HepG2 (cell line): ENCODE data around the gene ACSS3. TPM values are rescaled to one million over a fixed set of nuclear protein-coding genes. Genes with fewer than 3 reads are reported as not detected.

ENCODE experiments used
- ATAC-seq: fragments of 200-7000 bp; cut with Tn5 transposase; 3 replicates; pipeline ENCODE4 v1.9.1; 2020; ENCODE audit warnings: mild to moderate bottlenecking, moderate library complexity
- BruUV-seq: library from RNA; stranded (reverse); fragments of 400-500 nt; replicated peaks from 2 replicates; lab custom pipeline; 2021; lab: Mats Ljungman, UMichigan
- CTCF ChIA-PET: fragments of 300-600 bp; formaldehyde crosslinking; extraction: SDS; loops from one replicate; lab custom pipeline; 2021; ENCODE audit warnings: low total read pairs, inconsistent platforms, low intra/inter-chr PET ratio; lab: Yijun Ruan, JAX
- POLR2A ChIA-PET: fragments of 350-600 bp; sonication (Branson Sonifier 250); formaldehyde crosslinking; loops from one replicate; lab custom pipeline; 2020; ENCODE audit warnings: antibody characterized with exemption, inconsistent platforms; lab: Yijun Ruan, JAX
- DNase-seq: peaks from one replicate; pipeline ENCODE4 v3.0.0-alpha.2; 2015; ENCODE audit warnings: low spot score
- FAIRE-seq: peaks from 3 replicates; lab custom pipeline; 2011; peaks lifted over from hg19 to GRCh38; lab: Jason Lieb, UNC
- H2AFZ ChIP-seq: one replicate; pipeline ENCODE4 v1.6.1; 2011; ENCODE audit warnings: low read length, inconsistent platforms
- H3K27ac ChIP-seq: fragments of 300-600 bp; 3 replicates; pipeline ENCODE4 v1.8.0; 2011; ENCODE audit warnings: mixed run types, mild to moderate bottlenecking, mixed read lengths, low read length, inconsistent platforms; ENCODE audit not compliant: insufficient read depth; ENCODE audit errors: extremely low read length
- H3K27me3 ChIP-seq, 2 experiments: fragments of 200-600 bp in 1 of 2; 2 replicates in 1 of 2; 3 replicates in 1 of 2; pipeline versions ENCODE4 v1.6.0 to v1.8.0; 2011; ENCODE audit warnings: low read length in 2 of 2, mild to moderate bottlenecking in 2 of 2, moderate library complexity in 2 of 2, inconsistent platforms in 1 of 2; ENCODE audit not compliant: insufficient read depth in 2 of 2, control insufficient read depth in 1 of 2
- H3K36me3 ChIP-seq, 2 experiments: fragments of 200-600 bp in 1 of 2; replicated peaks in 1 of 2; 2 replicates in 1 of 2; 3 replicates in 1 of 2; pipeline versions ENCODE4 v1.5.1 to v1.8.0; 2011; ENCODE audit warnings: low read length in 2 of 2, inconsistent platforms in 1 of 2; ENCODE audit not compliant: insufficient read depth in 2 of 2, control insufficient read depth in 1 of 2
- H3K4me1 ChIP-seq: 2 replicates; pipeline ENCODE4 v1.5.1; 2012; ENCODE audit warnings: low read length, inconsistent platforms; ENCODE audit not compliant: insufficient read depth
- H3K4me2 ChIP-seq: 2 replicates; pipeline ENCODE4 v1.6.0; 2011; ENCODE audit warnings: low read depth, low read length, inconsistent platforms
- H3K4me3 ChIP-seq, 3 experiments: fragments of 200-600 bp in 1 of 3; sonication (generic), shearing (Covaris generic) in 1 of 3; replicated peaks in 1 of 3; 2 replicates each; pipeline ENCODE4 v1.5.1; 2011 to 2016; ENCODE audit warnings: low read length in 3 of 3, inconsistent platforms in 2 of 3, low read depth in 2 of 3, mild to moderate bottlenecking in 2 of 3, control low read depth in 1 of 3, mixed read lengths in 1 of 3; ENCODE audit not compliant: insufficient read depth in 1 of 3
- H3K79me2 ChIP-seq: one replicate; pipeline ENCODE4 v1.6.1; 2011; ENCODE audit warnings: low read length, inconsistent platforms; ENCODE audit not compliant: insufficient read depth
- H3K9ac ChIP-seq: 2 replicates; pipeline ENCODE4 v1.6.0; 2011; ENCODE audit warnings: mild to moderate bottlenecking, low read depth, low read length, inconsistent platforms; ENCODE audit not compliant: insufficient read depth
- H3K9me3 ChIP-seq: 2 replicates; pipeline ENCODE4 v1.5.1; 2012; ENCODE audit warnings: mild to moderate bottlenecking, low read length
- H4K20me1 ChIP-seq: 2 replicates; pipeline ENCODE4 v1.6.0; 2011; ENCODE audit warnings: inconsistent platforms, mild to moderate bottlenecking, low read length, moderate library complexity; ENCODE audit not compliant: insufficient read depth
- ATRX ChIP-seq: sonication (generic); formaldehyde crosslinking; IDR thresholded peaks from 2 replicates; pipeline ENCODE4 v1.4.0; 2020; ENCODE audit warnings: missing genetic modification reagents, borderline replicate concordance
- CEBPB ChIP-seq: IDR thresholded peaks from 2 replicates; pipeline ENCODE4 v1.6.1; 2011; ENCODE audit warnings: low read depth, low read length, improper control_type of control experiment, borderline replicate concordance
- HNRNPL ChIP-seq: fragments of 200-400 bp; formaldehyde crosslinking; IDR thresholded peaks from 2 replicates; pipeline ENCODE4 v1.6.1; 2017; ENCODE audit warnings: mild to moderate bottlenecking, low read depth, low read length
- HNRNPLL ChIP-seq: fragments of 200-400 bp; formaldehyde crosslinking; IDR thresholded peaks from 2 replicates; pipeline ENCODE4 v1.6.1; 2017; ENCODE audit warnings: mild to moderate bottlenecking, low read depth, low read length; ENCODE audit not compliant: poor library complexity, severe bottlenecking
- IKZF1 ChIP-seq: fragments of 450-650 bp; IDR thresholded peaks from 2 replicates; pipeline ENCODE4 v1.7.1; 2016
- IRF1 ChIP-seq: sonication (generic); formaldehyde crosslinking; IDR thresholded peaks from 2 replicates; pipeline ENCODE4 v1.4.0; 2020; ENCODE audit warnings: low read depth, mild to moderate bottlenecking, missing genetic modification reagents
- IRF2 ChIP-seq: IDR thresholded peaks from 2 replicates; pipeline ENCODE4 v1.6.1; 2018; ENCODE audit warnings: missing genetic modification reagents, missing compliant biosample characterization
- ISX ChIP-seq: sonication (generic); formaldehyde crosslinking; conservative IDR thresholded peaks from 2 replicates; pipeline ENCODE4 v1.5.0; 2020; ENCODE audit warnings: missing genetic modification reagents
- MLLT10 ChIP-seq: sonication (generic); formaldehyde crosslinking; IDR thresholded peaks from 2 replicates; pipeline ENCODE4 v1.4.0; 2020; ENCODE audit warnings: missing genetic modification reagents
- NR2F2 ChIP-seq: IDR thresholded peaks from 2 replicates; pipeline ENCODE4 v1.6.1; 2012; ENCODE audit warnings: low read depth, inconsistent platforms, borderline replicate concordance
- SNAI1 ChIP-seq: sonication (generic); formaldehyde crosslinking; IDR thresholded peaks from 2 replicates; pipeline ENCODE4 v1.5.0; 2020; ENCODE audit warnings: mild to moderate bottlenecking, missing genetic modification reagents, borderline replicate concordance
- TSC22D2 ChIP-seq: sonication (generic); formaldehyde crosslinking; IDR thresholded peaks from 2 replicates; pipeline ENCODE4 v1.5.1; 2020; ENCODE audit warnings: missing genetic modification reagents, mild to moderate bottlenecking, borderline replicate concordance
- ZNF407 ChIP-seq: sonication (generic); formaldehyde crosslinking; IDR thresholded peaks from one replicate; pipeline ENCODE4 v1.5.1; 2020; ENCODE audit warnings: mild to moderate bottlenecking, missing genetic modification reagents; ENCODE audit errors: not compliant biosample characterization
- ZSCAN30 ChIP-seq: sonication (generic); formaldehyde crosslinking; IDR thresholded peaks from 2 replicates; pipeline ENCODE4 v1.5.0; 2020; ENCODE audit warnings: mild to moderate bottlenecking, missing genetic modification reagents
- WGBS: methylation state at CpG from one replicate; pipeline ENCODE4 v1.1.6; 2017; ENCODE audit warnings: low lambda C conversion rate; 5-methylcytosine and 5-hydroxymethylcytosine counted together
- in situ Hi-C: cut with HindIII; loops from 2 replicates; pipeline ENCODE4 v1.10.0; 2017; ENCODE audit warnings: low pct_unique_long_range_greater_than_20kb; ENCODE audit not compliant: extremely low pct_ligation_motif_present
- intact Hi-C: fragments of 100-400 bp; cut with micrococcal nuclease; formaldehyde crosslinking; loops from one replicate; pipeline ENCODE4 v1.10.0; 2022; ENCODE audit not compliant: unreplicated experiment
- polyA plus RNA-seq, 8 experiments: library from polyadenylated mRNA; depleted of rRNA in 3 of 8; stranded (reverse) in 7 of 8; unstranded in 1 of 8; fragments of >200 nt; fragmentation: Illumina TruSeq in 4 of 8; extraction: Trizol in 4 of 8; gene quantifications; 2 replicates each; pipeline versions ENCODE4 v1.2.1 to v1.2.3, GENCODE V29; 2011 to 2016; ENCODE audit warnings: low read depth in 4 of 8, missing spikeins in 1 of 8, mixed read lengths in 1 of 8; ENCODE audit not compliant: insufficient read depth in 1 of 8
- total RNA-seq, 5 experiments: library from RNA; depleted of rRNA; stranded (reverse); fragments of >200 nt; fragmentation: Illumina TruSeq; extraction: Trizol; gene quantifications; 2 replicates each; pipeline ENCODE4 v1.2.3, GENCODE V29; 2016; ENCODE audit warnings: low read depth in 1 of 5
- TF ChIP-seq, protein P1 (sequence below): sonication (generic); formaldehyde crosslinking; IDR thresholded peaks from 2 replicates; pipeline ENCODE4 v1.5.1; 2020; ENCODE audit warnings: mild to moderate bottlenecking, missing genetic modification reagents, borderline replicate concordance

The ACSS3 gene
- total and polyA plus RNA-seq, 2 of the 13 experiments (the other 11 are each of a cell fraction or from before 2014, with no cell fraction given) = 79.5 to 86.3 TPM

- TF ChIP-seq ZNF407 (CRISPR knock-in tag) (no peak), MLLT10 (CRISPR knock-in tag) (no peak), IRF2 (CRISPR knock-in tag) (no peak), HNRNPLL (no peak)
These were observed 98.9 kb downstream of the ACSS3 start (continued) for GRCh38 chr12:81176796-81177195.

DNA sequence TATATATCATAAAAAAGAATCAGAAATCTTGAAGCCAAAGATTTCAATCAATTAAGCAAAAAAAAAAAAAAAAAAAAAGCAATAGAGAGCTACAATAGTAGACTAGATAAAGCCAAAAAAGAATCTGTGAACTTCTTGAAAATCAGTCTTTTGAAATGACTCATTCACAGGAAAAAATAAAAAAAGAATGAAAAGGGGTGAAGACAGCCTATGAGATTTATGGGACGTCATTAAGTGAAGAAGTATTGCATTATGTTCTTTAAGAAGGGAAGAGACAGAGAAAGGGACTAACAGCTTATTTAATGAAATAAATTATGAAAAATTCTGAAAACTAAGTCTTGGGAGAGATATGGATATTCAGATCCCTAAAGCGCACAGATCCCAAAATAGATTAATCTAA lies 103.8 kb downstream of the ACSS3 start:
- no TSS peak for BruUV-seq
- DNase-seq = no peak
- ATAC-seq = no peak
- H3K27ac ChIP-seq = no peak overlapping the region
- H3K4me3 ChIP-seq = no peak overlapping the region
- H3K4me2 ChIP-seq = no peak overlapping the region
- no peaks in the 10 kb centered on the region for H3K4me1 ChIP-seq
- no peaks in the 10 kb centered on the region for H3K27me3 ChIP-seq
- H4K20me1 ChIP-seq = no peaks in the 10 kb centered on the region
- H3K9me3 ChIP-seq = peaks cover 2% of the 10 kb centered on the region; the same call in 1 of the 2 replicates
- H2AFZ ChIP-seq = no peak overlapping the region
- intact Hi-C loops = no loop called here
- ChIA-PET POLR2A (no interaction called here), CTCF (no interaction called here)
- FAIRE-seq = no peak
- peaks cover 2 to 52% of the 10 kb centered on the region in 2 experiments; a peak in 4 of 5 replicates for H3K36me3 ChIP-seq
- H3K79me2 ChIP-seq = no peaks in the 10 kb centered on the region
- in situ Hi-C loops = no loop called here
- H3K9ac ChIP-seq = no peak overlapping the region
- 94% methylated on average over 2 of the region's 2 CpGs for WGBS
- TF ChIP-seq ISX (CRISPR knock-in tag) (no peak), HNRNPL (no peak), TSC22D2 (CRISPR knock-in tag) (no peak), NR2F2 (no peak), IKZF1 (no peak), IRF1 (CRISPR knock-in tag) (no peak), SNAI1 (CRISPR knock-in tag) (no peak), ATRX (CRISPR knock-in tag) (no peak), CEBPB (no peak), ZSCAN30 (CRISPR knock-in tag) (no peak)
- TF ChIP-seq, protein P1, sequence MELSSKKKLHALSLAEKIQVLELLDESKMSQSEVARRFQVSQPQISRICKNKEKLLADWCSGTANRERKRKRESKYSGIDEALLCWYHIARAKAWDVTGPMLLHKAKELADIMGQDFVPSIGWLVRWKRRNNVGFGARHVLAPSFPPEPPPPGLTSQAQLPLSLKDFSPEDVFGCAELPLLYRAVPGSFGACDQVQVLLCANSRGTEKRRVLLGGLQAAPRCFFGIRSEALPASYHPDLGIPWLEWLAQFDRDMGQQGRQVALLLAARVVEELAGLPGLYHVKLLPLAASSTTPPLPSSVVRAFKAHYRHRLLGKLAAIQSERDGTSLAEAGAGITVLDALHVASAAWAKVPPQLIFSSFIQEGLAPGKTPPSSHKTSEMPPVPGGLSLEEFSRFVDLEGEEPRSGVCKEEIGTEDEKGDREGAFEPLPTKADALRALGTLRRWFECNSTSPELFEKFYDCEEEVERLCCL = no peak
